Endodermal cell (in vitro differentiated cells): ENCODE results near the gene THUMPD2. TPM values are rescaled to one million over a fixed set of nuclear protein-coding genes. Genes with fewer than 3 reads are reported as not detected.

Experiments used
- DNase-seq: peaks from one replicate; pipeline ENCODE4 v3.0.0-alpha.2; 2017
- H3K27ac ChIP-seq: 2 replicates; pipeline ENCODE4 v1.5.1; 2013; ENCODE audit warnings: mild to moderate bottlenecking, low read depth, low read length, moderate library complexity
- H3K27me3 ChIP-seq: 2 replicates; pipeline ENCODE4 v1.6.1; 2013; ENCODE audit warnings: mild to moderate bottlenecking, low read length, moderate library complexity; ENCODE audit not compliant: insufficient read depth, control insufficient read depth, poor library complexity, severe bottlenecking
- H3K36me3 ChIP-seq: 2 replicates; pipeline ENCODE4 v1.7.0; 2013; ENCODE audit warnings: mild to moderate bottlenecking, low read length, moderate library complexity; ENCODE audit not compliant: control insufficient read depth, insufficient read depth
- H3K4me1 ChIP-seq: one replicate; pipeline ENCODE4 v1.7.0; 2013; ENCODE audit warnings: low read length; ENCODE audit not compliant: control insufficient read depth, insufficient read depth
- H3K4me3 ChIP-seq: 2 replicates; pipeline ENCODE4 v1.5.1; 2013; ENCODE audit warnings: mild to moderate bottlenecking, low read length, moderate library complexity
- H3K9ac ChIP-seq: 2 replicates; pipeline ENCODE4 v1.6.1; 2013; ENCODE audit warnings: mild to moderate bottlenecking, low read length, moderate library complexity; ENCODE audit not compliant: poor library complexity, severe bottlenecking; ENCODE audit errors: extremely low read depth
- H3K9me3 ChIP-seq: 2 replicates; pipeline ENCODE4 v1.6.1; 2013; ENCODE audit warnings: mild to moderate bottlenecking, low read length, moderate library complexity; ENCODE audit not compliant: control insufficient read depth
- H3K27ac Mint-ChIP-seq: 2 replicates; pipeline ENCODE4 v1.8.0; 2020; ENCODE audit warnings: mixed read lengths
- H3K27me3 Mint-ChIP-seq: 2 replicates; pipeline ENCODE4 v1.8.0; 2021; ENCODE audit warnings: mild to moderate bottlenecking, mixed read lengths; ENCODE audit not compliant: insufficient read depth
- H3K36me3 Mint-ChIP-seq: 2 replicates; pipeline ENCODE4 v1.8.0; 2020; ENCODE audit warnings: low read depth, mixed read lengths
- H3K4me1 Mint-ChIP-seq: 2 replicates; pipeline ENCODE4 v1.8.0; 2020; ENCODE audit warnings: mixed read lengths
- H3K4me3 Mint-ChIP-seq: 2 replicates; pipeline ENCODE4 v1.8.0; 2020; ENCODE audit warnings: mild to moderate bottlenecking, moderate library complexity, mixed read lengths
- H3K9me3 Mint-ChIP-seq: 2 replicates; pipeline ENCODE4 v1.8.0; 2020; ENCODE audit warnings: mild to moderate bottlenecking, mixed read lengths
- CTCF ChIP-seq: fragments of 200-600 bp; sonication (generic); conservative IDR thresholded peaks from 2 replicates; pipeline ENCODE4 v1.5.0; 2021; ENCODE audit warnings: antibody characterized with exemption, mild to moderate bottlenecking
- WGBS, 2 experiments: methylation state at CpG; one replicate each; pipeline versions ENCODE4 v1.1.5 to v1.1.7; 2013; ENCODE audit warnings: missing lambda C conversion rate in 2 of 2, mixed read lengths in 1 of 2; ENCODE audit not compliant: insufficient coverage in 1 of 2, insufficient read length in 1 of 2; 5-methylcytosine and 5-hydroxymethylcytosine counted together
- total RNA-seq, 2 donors: library from RNA; stranded (reverse); fragmentation: NEBNext Ultra II Directional in 1 of 2; extraction: Animal tissue kit (Norgen Biotek cat#: 25700) in 1 of 2; gene quantifications; 2 replicates in 1 of 2; 3 replicates in 1 of 2; pipeline ENCODE4 v1.2.1, GENCODE V29; 2021

The THUMPD2 gene
- total RNA-seq, 2 donors from 2014 or later: 11.3 to 13.6 TPM

- Histone ChIP-seq H3K27me3 (no peaks in the 10 kb centered on the region), H3K36me3 (peaks cover 49% of the 10 kb centered on the region), H3K27ac (no peak overlapping the region), H3K9ac (no peak overlapping the region), H3K4me1 (no peaks in the 10 kb centered on the region), H3K9me3 (no peaks in the 10 kb centered on the region), H3K4me3 (no peak overlapping the region)
- no peak overlapping the region for H3K4me3 Mint-ChIP-seq
- peaks cover 40% of the 10 kb centered on the region for H3K36me3 Mint-ChIP-seq
- 94 to 100% methylated on average over 3 of the region's 3 CpGs for WGBS, 2 experiments
- H3K27ac Mint-ChIP-seq: no peak overlapping the region
- no peak for DNase-seq
- TF ChIP-seq CTCF: no peak
- H3K9me3 Mint-ChIP-seq: peaks cover 2% of the 10 kb centered on the region
- peaks cover 19% of the 10 kb centered on the region for H3K4me1 Mint-ChIP-seq
- no peaks in the 10 kb centered on the region for H3K27me3 Mint-ChIP-seq
Observed at GRCh38 chr2:39735648-39736047, 43.4 kb downstream of the THUMPD2 start.

GRCh38 chr2:39734445-39734844 is 44.6 kb downstream of the THUMPD2 start:
- no peaks in the 10 kb centered on the region for H3K27me3 ChIP-seq
- no peak overlapping the region for H3K4me3 ChIP-seq
- TF ChIP-seq CTCF: no peak
- Mint-ChIP-seq H3K4me1 (peaks cover 15% of the 10 kb centered on the region), H3K36me3 (peaks cover 40% of the 10 kb centered on the region), H3K27me3 (no peaks in the 10 kb centered on the region), H3K9me3 (peaks cover 2% of the 10 kb centered on the region), H3K27ac (no peak overlapping the region), H3K4me3 (no peak overlapping the region)
- no peak overlapping the region for H3K27ac ChIP-seq
- no peaks in the 10 kb centered on the region for H3K9me3 ChIP-seq
- DNase-seq: no peak
- no peak overlapping the region for H3K9ac ChIP-seq
- peaks cover 49% of the 10 kb centered on the region for H3K36me3 ChIP-seq
- no peaks in the 10 kb centered on the region for H3K4me1 ChIP-seq

- Histone ChIP-seq H3K4me1 (no peaks in the 10 kb centered on the region), H3K4me3 (no peak overlapping the region), H3K9me3 (no peaks in the 10 kb centered on the region), H3K36me3 (peaks cover 49% of the 10 kb centered on the region), H3K9ac (no peak overlapping the region), H3K27me3 (no peaks in the 10 kb centered on the region), H3K27ac (no peak overlapping the region)
- TF ChIP-seq CTCF: no peak
- WGBS, 2 experiments: 90 to 91% methylated on average over 8 to 9 of the region's 10 CpGs
- H3K4me3 Mint-ChIP-seq: no peak overlapping the region
- H3K4me1 Mint-ChIP-seq: peaks cover 9% of the 10 kb centered on the region
- H3K27ac Mint-ChIP-seq: no peak overlapping the region
- no peak for DNase-seq
- no peaks in the 10 kb centered on the region for H3K27me3 Mint-ChIP-seq
- peaks cover 36% of the 10 kb centered on the region for H3K36me3 Mint-ChIP-seq
- peaks cover 2% of the 10 kb centered on the region for H3K9me3 Mint-ChIP-seq
Observed at GRCh38 chr2:39733070-39733674, 45.9 kb downstream of the THUMPD2 start.
